ENCODE measurements around the gene LUZP2. TPM values are rescaled to one million over a fixed set of nuclear protein-coding genes. Genes with fewer than 3 reads are reported as not detected.

The LUZP2 gene
- total RNA-seq, 1 experiment from 2014 or later: 3.8 TPM

- TF ChIP-seq, protein P1, sequence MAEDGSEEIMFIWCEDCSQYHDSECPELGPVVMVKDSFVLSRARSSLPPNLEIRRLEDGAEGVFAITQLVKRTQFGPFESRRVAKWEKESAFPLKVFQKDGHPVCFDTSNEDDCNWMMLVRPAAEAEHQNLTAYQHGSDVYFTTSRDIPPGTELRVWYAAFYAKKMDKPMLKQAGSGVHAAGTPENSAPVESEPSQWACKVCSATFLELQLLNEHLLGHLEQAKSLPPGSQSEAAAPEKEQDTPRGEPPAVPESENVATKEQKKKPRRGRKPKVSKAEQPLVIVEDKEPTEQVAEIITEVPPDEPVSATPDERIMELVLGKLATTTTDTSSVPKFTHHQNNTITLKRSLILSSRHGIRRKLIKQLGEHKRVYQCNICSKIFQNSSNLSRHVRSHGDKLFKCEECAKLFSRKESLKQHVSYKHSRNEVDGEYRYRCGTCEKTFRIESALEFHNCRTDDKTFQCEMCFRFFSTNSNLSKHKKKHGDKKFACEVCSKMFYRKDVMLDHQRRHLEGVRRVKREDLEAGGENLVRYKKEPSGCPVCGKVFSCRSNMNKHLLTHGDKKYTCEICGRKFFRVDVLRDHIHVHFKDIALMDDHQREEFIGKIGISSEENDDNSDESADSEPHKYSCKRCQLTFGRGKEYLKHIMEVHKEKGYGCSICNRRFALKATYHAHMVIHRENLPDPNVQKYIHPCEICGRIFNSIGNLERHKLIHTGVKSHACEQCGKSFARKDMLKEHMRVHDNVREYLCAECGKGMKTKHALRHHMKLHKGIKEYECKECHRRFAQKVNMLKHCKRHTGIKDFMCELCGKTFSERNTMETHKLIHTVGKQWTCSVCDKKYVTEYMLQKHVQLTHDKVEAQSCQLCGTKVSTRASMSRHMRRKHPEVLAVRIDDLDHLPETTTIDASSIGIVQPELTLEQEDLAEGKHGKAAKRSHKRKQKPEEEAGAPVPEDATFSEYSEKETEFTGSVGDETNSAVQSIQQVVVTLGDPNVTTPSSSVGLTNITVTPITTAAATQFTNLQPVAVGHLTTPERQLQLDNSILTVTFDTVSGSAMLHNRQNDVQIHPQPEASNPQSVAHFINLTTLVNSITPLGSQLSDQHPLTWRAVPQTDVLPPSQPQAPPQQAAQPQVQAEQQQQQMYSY (CRISPR knock-in tag; IDR thresholded peaks at IDR 0.05): no peak
- TF ChIP-seq GTF2I (CRISPR knock-in tag; conservative IDR thresholded peaks at IDR 0.05) (no peak), ELF4 (CRISPR knock-in tag; IDR thresholded peaks at IDR 0.05; ENCODE audit: low read depth) (no peak), SMAD4 (CRISPR knock-in tag; IDR thresholded peaks at IDR 0.05) (no peak), TCF7 (CRISPR knock-in tag; IDR thresholded peaks at IDR 0.05; ENCODE audit: low read depth) (no peak), NFYB (CRISPR knock-in tag; conservative IDR thresholded peaks at IDR 0.05; ENCODE audit: low read depth) (no peak), JUN (CRISPR knock-in tag; IDR thresholded peaks at IDR 0.05) (no peak)
Observed at GRCh38 chr11:24738972-24739371, 242.1 kb downstream of the LUZP2 start (continued).

DNA sequence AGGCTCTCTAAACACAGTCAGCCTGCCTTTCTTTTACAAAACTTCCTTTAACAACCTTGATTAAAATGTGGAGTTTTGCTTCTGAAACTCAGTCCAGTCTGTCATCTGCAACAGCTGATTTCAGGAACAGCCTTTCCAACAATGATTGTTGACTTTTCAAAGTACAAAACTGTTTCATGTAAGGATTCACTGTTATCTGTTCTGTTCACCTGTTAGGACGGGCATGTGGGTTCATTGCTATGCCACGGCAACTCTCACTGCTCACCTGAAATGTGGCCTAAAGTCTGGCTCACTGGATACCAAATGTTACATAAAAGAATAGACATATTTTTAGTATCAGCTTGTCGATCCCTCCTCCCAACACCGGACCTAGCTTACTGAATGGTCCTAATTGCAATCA lies 242.8 kb downstream of the LUZP2 start:
- Mint-ChIP-seq H3K4me1 (peaks cover 23% of the 10 kb centered on the region), H3K4me3 (no peak overlapping the region), H3K27me3 (ENCODE audit: low read depth) (no peaks in the 10 kb centered on the region), H3K27ac (no peak overlapping the region), H3K9me3 (no peaks in the 10 kb centered on the region), H3K36me3 (no peaks in the 10 kb centered on the region)
- DNase-seq (ENCODE audit: low spot score): no peak
- no peak for TF ChIP-seq HMGXB4 (CRISPR knock-in tag; IDR thresholded peaks at IDR 0.05)
- ChIA-PET POLR2A (no interaction called here), CTCF (no interaction called here)
- no peak for ATAC-seq

DNA sequence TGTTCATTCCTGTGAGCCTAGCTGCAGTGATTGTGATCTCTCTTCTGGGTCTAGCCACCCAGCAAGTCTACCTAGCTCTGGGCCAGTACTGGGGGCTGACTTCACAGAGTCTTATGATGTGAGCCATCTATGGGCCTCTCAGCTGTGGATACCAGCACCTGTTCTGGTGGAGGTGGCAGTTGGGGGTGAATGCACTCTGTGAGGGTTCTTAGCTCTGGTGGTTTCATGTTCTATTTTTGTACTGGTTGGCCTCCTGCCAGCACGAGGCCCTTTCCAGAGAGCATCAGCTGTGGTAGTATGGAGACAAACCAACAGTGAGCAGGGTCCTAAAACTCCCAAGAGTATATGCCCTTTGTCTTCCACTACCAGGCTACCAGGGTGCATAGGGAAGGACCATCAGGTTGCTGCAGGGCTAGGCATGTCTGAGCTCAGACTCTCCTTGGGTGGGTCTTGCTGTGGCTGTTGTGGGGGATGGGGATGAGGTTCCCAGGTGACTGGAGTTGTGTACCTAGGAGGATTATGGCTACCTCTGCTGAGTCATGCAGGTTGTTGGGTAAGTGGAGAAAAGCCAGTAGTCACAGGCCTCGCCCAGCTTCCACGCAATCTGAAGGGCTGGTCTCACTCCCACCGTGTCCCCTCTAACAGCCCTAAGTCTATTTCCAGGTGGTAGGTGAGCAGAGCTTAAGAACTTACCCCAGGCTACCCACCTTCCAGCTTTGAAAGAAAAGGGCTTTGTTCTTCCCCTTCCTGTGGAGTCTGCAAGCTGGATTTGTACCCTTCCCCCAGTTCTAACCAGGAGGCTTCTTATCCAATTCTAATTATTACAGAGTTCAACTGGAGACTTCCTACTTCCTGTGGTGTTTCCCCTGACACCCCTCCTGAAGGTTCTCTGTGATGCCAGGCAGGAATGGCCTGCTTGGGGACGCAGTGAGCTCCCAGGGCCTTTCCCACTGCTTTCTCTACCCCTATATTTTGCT lies 250.7 kb downstream of the LUZP2 start:
- H3K36me3 Mint-ChIP-seq: no peaks in the 10 kb centered on the region
- H3K4me1 Mint-ChIP-seq: peaks cover 21% of the 10 kb centered on the region
- ChIA-PET CTCF (no interaction called here), POLR2A (no interaction called here)
- DNase-seq (ENCODE audit: low spot score) (no peak), ATAC-seq (peak; percentile 22; the same call in 1 of the 2 replicates)
- H3K9me3 Mint-ChIP-seq: peaks cover 23% of the 10 kb centered on the region
- H3K27ac Mint-ChIP-seq: peak overlapping the region; percentile 31; the same call in 1 of the 2 replicates
- H3K4me3 Mint-ChIP-seq: no peak overlapping the region
- no peaks in the 10 kb centered on the region for H3K27me3 Mint-ChIP-seq (ENCODE audit: low read depth)
- TF ChIP-seq CREB1 (CRISPR knock-in tag; IDR thresholded peaks at IDR 0.05) (no peak), ATF1 (CRISPR knock-in tag; IDR thresholded peaks at IDR 0.05) (no peak), NR2C2 (CRISPR knock-in tag; IDR thresholded peaks at IDR 0.05) (no peak), IRF2 (CRISPR knock-in tag; IDR thresholded peaks at IDR 0.05; ENCODE audit: borderline replicate concordance, low read depth) (no peak), MYBL2 (CRISPR knock-in tag; IDR thresholded peaks at IDR 0.05) (no peak), GRHL2 (CRISPR knock-in tag; IDR thresholded peaks at IDR 0.05; ENCODE audit: insufficient replicate concordance, severe bottlenecking) (no peak)
- TF ChIP-seq, protein P2, sequence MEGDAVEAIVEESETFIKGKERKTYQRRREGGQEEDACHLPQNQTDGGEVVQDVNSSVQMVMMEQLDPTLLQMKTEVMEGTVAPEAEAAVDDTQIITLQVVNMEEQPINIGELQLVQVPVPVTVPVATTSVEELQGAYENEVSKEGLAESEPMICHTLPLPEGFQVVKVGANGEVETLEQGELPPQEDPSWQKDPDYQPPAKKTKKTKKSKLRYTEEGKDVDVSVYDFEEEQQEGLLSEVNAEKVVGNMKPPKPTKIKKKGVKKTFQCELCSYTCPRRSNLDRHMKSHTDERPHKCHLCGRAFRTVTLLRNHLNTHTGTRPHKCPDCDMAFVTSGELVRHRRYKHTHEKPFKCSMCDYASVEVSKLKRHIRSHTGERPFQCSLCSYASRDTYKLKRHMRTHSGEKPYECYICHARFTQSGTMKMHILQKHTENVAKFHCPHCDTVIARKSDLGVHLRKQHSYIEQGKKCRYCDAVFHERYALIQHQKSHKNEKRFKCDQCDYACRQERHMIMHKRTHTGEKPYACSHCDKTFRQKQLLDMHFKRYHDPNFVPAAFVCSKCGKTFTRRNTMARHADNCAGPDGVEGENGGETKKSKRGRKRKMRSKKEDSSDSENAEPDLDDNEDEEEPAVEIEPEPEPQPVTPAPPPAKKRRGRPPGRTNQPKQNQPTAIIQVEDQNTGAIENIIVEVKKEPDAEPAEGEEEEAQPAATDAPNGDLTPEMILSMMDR (IDR thresholded peaks at IDR 0.05): no peak
- TF ChIP-seq, protein P3, sequence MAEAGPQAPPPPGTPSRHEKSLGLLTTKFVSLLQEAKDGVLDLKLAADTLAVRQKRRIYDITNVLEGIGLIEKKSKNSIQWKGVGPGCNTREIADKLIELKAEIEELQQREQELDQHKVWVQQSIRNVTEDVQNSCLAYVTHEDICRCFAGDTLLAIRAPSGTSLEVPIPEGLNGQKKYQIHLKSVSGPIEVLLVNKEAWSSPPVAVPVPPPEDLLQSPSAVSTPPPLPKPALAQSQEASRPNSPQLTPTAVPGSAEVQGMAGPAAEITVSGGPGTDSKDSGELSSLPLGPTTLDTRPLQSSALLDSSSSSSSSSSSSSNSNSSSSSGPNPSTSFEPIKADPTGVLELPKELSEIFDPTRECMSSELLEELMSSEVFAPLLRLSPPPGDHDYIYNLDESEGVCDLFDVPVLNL (CRISPR knock-in tag; IDR thresholded peaks at IDR 0.05; ENCODE audit: borderline replicate concordance, low read depth): no peak
- TF ChIP-seq, protein P4, sequence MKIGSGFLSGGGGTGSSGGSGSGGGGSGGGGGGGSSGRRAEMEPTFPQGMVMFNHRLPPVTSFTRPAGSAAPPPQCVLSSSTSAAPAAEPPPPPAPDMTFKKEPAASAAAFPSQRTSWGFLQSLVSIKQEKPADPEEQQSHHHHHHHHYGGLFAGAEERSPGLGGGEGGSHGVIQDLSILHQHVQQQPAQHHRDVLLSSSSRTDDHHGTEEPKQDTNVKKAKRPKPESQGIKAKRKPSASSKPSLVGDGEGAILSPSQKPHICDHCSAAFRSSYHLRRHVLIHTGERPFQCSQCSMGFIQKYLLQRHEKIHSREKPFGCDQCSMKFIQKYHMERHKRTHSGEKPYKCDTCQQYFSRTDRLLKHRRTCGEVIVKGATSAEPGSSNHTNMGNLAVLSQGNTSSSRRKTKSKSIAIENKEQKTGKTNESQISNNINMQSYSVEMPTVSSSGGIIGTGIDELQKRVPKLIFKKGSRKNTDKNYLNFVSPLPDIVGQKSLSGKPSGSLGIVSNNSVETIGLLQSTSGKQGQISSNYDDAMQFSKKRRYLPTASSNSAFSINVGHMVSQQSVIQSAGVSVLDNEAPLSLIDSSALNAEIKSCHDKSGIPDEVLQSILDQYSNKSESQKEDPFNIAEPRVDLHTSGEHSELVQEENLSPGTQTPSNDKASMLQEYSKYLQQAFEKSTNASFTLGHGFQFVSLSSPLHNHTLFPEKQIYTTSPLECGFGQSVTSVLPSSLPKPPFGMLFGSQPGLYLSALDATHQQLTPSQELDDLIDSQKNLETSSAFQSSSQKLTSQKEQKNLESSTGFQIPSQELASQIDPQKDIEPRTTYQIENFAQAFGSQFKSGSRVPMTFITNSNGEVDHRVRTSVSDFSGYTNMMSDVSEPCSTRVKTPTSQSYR (CRISPR knock-in tag; IDR thresholded peaks at IDR 0.05): no peak
- TF ChIP-seq, protein P5, sequence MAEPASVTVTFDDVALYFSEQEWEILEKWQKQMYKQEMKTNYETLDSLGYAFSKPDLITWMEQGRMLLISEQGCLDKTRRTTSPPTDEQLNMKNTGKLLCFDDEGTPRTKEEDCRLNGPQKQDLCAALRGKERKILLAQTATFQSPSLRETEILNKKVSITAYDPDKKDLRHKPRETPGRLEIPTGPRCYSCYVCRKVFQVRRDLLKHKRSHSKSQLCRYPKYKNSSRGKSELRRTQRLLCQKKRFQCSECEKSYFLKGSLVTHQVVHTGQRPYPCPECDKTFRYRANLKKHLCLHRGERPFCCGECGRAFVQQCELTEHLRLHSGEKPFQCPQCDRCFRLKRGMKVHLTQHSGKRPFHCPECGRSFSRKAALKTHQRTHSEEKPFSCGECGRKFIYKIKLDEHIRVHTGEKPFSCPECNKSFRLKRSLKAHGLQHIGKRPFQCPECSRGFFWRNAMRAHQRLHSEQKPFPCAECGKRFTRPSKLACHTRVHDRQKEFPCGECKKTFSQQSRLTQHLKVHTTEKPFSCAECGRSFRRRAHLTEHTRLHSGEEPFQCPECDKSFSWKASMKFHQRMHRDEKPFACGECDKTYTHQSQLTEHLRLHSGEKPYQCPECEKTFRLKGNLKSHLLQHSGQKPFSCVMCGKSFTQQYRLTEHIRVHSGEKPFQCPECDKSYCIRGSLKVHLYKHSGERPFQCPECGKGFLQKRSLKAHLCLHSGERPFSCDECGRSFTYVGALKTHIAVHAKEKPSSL (CRISPR knock-in tag; conservative IDR thresholded peaks at IDR 0.05): no peak
